Breast epithelium (tissue), 3 donors: ENCODE results near the gene USP53.

Source experiments
- POLR2A ChIP-seq: fragments of 450-650 bp; IDR thresholded peaks from one replicate; pipeline ENCODE4 v1.6.1; 2016; ENCODE audit warnings: antibody characterized with exemption, mild to moderate bottlenecking, moderate library complexity
- POLR2AphosphoS5 ChIP-seq, 3 donors: sonication (generic); formaldehyde crosslinking; IDR thresholded peaks; one replicate each; pipeline ENCODE4 v1.6.1; 2017; ENCODE audit warnings: antibody characterized with exemption in 3 of 3
- TF ChIP-seq, protein P1 (sequence below), 3 donors: fragments of 450-650 bp; IDR thresholded peaks; one replicate each; pipeline ENCODE4 v1.5.1; 2016 to 2017; ENCODE audit warnings: antibody characterized with exemption in 3 of 3, mild to moderate bottlenecking in 3 of 3, moderate library complexity in 3 of 3

DNA sequence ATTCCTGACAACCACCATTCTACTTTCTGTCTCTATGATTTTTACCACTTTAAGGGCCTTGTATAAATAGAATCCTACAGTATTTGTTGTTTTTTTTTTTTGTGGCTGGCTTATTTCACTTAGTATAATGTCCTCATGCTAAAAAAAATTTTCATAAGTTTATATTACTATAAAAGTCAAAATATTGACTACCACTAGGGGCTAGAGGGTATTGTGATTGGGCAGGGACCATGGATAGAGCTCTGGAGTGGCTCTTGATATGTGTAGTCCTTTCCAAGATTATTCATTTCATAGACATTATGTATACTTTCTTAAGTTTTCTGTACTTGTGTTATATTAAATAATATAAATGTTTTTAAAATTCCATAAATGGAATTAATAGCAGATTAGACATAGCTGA lies 42.3 kb upstream of the USP53 start:
- TF ChIP-seq, protein P1, sequence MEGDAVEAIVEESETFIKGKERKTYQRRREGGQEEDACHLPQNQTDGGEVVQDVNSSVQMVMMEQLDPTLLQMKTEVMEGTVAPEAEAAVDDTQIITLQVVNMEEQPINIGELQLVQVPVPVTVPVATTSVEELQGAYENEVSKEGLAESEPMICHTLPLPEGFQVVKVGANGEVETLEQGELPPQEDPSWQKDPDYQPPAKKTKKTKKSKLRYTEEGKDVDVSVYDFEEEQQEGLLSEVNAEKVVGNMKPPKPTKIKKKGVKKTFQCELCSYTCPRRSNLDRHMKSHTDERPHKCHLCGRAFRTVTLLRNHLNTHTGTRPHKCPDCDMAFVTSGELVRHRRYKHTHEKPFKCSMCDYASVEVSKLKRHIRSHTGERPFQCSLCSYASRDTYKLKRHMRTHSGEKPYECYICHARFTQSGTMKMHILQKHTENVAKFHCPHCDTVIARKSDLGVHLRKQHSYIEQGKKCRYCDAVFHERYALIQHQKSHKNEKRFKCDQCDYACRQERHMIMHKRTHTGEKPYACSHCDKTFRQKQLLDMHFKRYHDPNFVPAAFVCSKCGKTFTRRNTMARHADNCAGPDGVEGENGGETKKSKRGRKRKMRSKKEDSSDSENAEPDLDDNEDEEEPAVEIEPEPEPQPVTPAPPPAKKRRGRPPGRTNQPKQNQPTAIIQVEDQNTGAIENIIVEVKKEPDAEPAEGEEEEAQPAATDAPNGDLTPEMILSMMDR (IDR thresholded peaks at IDR 0.05): no peak
- TF ChIP-seq POLR2A (no peak), POLR2AphosphoS5 (IDR thresholded peaks at IDR 0.05) (no peak)
